ENCODE measurements around the gene FAS. TPM values are rescaled to one million over a fixed set of nuclear protein-coding genes. Genes with fewer than 3 reads are reported as not detected.

Gene FAS
- total and polyA plus RNA-seq, 4 donors = 2.2 to 13.2 (median 5.9) TPM

DNA sequence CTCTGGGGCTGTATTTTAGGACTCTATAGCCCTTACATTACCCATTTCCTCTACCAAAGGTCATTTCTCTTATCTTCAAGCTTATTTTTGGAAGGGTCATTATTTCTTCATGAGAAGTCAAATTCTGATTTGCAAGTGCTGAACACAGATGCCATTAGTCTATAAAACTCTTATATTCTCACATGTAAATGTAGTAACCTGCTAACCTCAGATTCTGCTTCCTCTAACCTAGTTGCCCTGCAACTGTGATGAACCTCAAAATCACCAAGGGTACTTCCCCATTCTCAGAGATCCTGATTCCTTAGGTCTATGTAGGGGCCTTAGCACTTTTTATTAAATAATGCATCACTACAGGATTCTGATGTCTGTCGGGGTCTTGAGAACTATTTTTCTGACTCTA, 6.3 kb downstream of the FAS start:
- Histone ChIP-seq H3K27me3 (ENCODE audit: control insufficient read depth in 4 of 4, insufficient read depth in 4 of 4, low read length in 3 of 4) (no peaks in the 10 kb centered on the region), H3K4me1 (ENCODE audit: control insufficient read depth in 4 of 4, insufficient read depth in 4 of 4, low read length in 3 of 4) (peaks cover 2 to 24% (median 18%) of the 10 kb centered on the region in 4 donors), H3K36me3 (ENCODE audit: control insufficient read depth in 4 of 4, insufficient read depth in 3 of 4, low read depth in 1 of 4, low read length in 3 of 4) (no peaks in the 10 kb centered on the region), H3K9me3 (ENCODE audit: control insufficient read depth in 4 of 4, low read length in 3 of 4) (no peaks in the 10 kb centered on the region), H3K27ac (ENCODE audit: low read depth in 1 of 2, low read length in 2 of 2) (no peak overlapping the region), H3K9ac (ENCODE audit: low read depth in 1 of 2, low read length in 2 of 2) (no peak overlapping the region), H3K4me3 (ENCODE audit: low read depth in 1 of 3, low read length in 3 of 3) (no peak overlapping the region)
- TF ChIP-seq GABPA (IDR thresholded peaks at IDR 0.05 in 1 of 2, conservative IDR thresholded peaks at IDR 0.05 in 1 of 2) (no peak), TAF1 (conservative IDR thresholded peaks at IDR 0.05) (no peak), YY1 (IDR thresholded peaks at IDR 0.05) (no peak), HNF4A (conservative IDR thresholded peaks at IDR 0.05) (no peak), ATF3 (IDR thresholded peaks at IDR 0.05) (no peak), FOXA2 (IDR thresholded peaks at IDR 0.05) (no peak)
- TF ChIP-seq, protein P1, sequence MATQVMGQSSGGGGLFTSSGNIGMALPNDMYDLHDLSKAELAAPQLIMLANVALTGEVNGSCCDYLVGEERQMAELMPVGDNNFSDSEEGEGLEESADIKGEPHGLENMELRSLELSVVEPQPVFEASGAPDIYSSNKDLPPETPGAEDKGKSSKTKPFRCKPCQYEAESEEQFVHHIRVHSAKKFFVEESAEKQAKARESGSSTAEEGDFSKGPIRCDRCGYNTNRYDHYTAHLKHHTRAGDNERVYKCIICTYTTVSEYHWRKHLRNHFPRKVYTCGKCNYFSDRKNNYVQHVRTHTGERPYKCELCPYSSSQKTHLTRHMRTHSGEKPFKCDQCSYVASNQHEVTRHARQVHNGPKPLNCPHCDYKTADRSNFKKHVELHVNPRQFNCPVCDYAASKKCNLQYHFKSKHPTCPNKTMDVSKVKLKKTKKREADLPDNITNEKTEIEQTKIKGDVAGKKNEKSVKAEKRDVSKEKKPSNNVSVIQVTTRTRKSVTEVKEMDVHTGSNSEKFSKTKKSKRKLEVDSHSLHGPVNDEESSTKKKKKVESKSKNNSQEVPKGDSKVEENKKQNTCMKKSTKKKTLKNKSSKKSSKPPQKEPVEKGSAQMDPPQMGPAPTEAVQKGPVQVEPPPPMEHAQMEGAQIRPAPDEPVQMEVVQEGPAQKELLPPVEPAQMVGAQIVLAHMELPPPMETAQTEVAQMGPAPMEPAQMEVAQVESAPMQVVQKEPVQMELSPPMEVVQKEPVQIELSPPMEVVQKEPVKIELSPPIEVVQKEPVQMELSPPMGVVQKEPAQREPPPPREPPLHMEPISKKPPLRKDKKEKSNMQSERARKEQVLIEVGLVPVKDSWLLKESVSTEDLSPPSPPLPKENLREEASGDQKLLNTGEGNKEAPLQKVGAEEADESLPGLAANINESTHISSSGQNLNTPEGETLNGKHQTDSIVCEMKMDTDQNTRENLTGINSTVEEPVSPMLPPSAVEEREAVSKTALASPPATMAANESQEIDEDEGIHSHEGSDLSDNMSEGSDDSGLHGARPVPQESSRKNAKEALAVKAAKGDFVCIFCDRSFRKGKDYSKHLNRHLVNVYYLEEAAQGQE (IDR thresholded peaks at IDR 0.05) = no peak
- WGBS = 85% methylated on average over 1 of the region's 1 CpG
- DNase-seq (ENCODE audit: low spot score) = no peak

- DNase-seq (ENCODE audit: low spot score) = no peak
- Histone ChIP-seq H3K4me1 (ENCODE audit: control insufficient read depth in 4 of 4, insufficient read depth in 4 of 4, low read length in 3 of 4) (peaks cover 0 to 9% (median 3%) of the 10 kb centered on the region in 4 donors), H3K9me3 (ENCODE audit: control insufficient read depth in 4 of 4, low read length in 3 of 4) (no peaks in the 10 kb centered on the region), H3K9ac (ENCODE audit: low read depth in 1 of 2, low read length in 2 of 2) (no peak overlapping the region), H3K36me3 (ENCODE audit: control insufficient read depth in 4 of 4, insufficient read depth in 3 of 4, low read depth in 1 of 4, low read length in 3 of 4) (peaks cover 0 to 7% (median under 1%) of the 10 kb centered on the region in 4 donors), H3K27ac (ENCODE audit: low read depth in 1 of 2, low read length in 2 of 2) (no peak overlapping the region), H3K27me3 (ENCODE audit: control insufficient read depth in 4 of 4, insufficient read depth in 4 of 4, low read length in 3 of 4) (no peaks in the 10 kb centered on the region), H3K4me3 (ENCODE audit: low read depth in 1 of 3, low read length in 3 of 3) (no peak overlapping the region)
- 83% methylated on average over 1 of the region's 1 CpG for WGBS
- TF ChIP-seq FOXA1 (IDR thresholded peaks at IDR 0.05) (no peak), GABPA (IDR thresholded peaks at IDR 0.05 in 1 of 2, conservative IDR thresholded peaks at IDR 0.05 in 1 of 2) (no peak), RXRA (IDR thresholded peaks at IDR 0.05) (no peak), EGR1 (IDR thresholded peaks at IDR 0.05; ENCODE audit: low read depth in 2 of 2) (no peak), ZBTB33 (IDR thresholded peaks at IDR 0.05) (no peak), SP1 (IDR thresholded peaks at IDR 0.05) (no peak), RAD21 (IDR thresholded peaks at IDR 0.05) (no peak), NR2F2 (IDR thresholded peaks at IDR 0.05) (no peak), ATF3 (IDR thresholded peaks at IDR 0.05) (no peak), FOXA2 (IDR thresholded peaks at IDR 0.05) (no peak), HNF4A (conservative IDR thresholded peaks at IDR 0.05) (no peak), HNF4G (IDR thresholded peaks at IDR 0.05) (no peak)
- TF ChIP-seq, protein P2, sequence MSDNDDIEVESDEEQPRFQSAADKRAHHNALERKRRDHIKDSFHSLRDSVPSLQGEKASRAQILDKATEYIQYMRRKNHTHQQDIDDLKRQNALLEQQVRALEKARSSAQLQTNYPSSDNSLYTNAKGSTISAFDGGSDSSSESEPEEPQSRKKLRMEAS (IDR thresholded peaks at IDR 0.05) = no peak
- TF ChIP-seq, protein P3, sequence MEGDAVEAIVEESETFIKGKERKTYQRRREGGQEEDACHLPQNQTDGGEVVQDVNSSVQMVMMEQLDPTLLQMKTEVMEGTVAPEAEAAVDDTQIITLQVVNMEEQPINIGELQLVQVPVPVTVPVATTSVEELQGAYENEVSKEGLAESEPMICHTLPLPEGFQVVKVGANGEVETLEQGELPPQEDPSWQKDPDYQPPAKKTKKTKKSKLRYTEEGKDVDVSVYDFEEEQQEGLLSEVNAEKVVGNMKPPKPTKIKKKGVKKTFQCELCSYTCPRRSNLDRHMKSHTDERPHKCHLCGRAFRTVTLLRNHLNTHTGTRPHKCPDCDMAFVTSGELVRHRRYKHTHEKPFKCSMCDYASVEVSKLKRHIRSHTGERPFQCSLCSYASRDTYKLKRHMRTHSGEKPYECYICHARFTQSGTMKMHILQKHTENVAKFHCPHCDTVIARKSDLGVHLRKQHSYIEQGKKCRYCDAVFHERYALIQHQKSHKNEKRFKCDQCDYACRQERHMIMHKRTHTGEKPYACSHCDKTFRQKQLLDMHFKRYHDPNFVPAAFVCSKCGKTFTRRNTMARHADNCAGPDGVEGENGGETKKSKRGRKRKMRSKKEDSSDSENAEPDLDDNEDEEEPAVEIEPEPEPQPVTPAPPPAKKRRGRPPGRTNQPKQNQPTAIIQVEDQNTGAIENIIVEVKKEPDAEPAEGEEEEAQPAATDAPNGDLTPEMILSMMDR (IDR thresholded peaks at IDR 0.05; ENCODE audit: low read depth, low read length, missing input control) = no peak
These were observed 9.0 kb downstream of the FAS start for GRCh38 chr10:88999625-89000024.

All from liver (tissue), 9 donors.